Measurements from ENCODE around the gene VOPP1.

GRCh38 chr7:55561690-55562089, 10.6 kb downstream of the VOPP1 start:
- TF ChIP-seq POLR2A (IDR thresholded peaks at IDR 0.05) (no peak), CTCF (IDR thresholded peaks at IDR 0.05) (no peak)

Measured in uterus (tissue), 2 donors.